B cell (primary cell): ENCODE data around the gene ZNF710. TPM values are rescaled to one million over a fixed set of nuclear protein-coding genes. Genes with fewer than 3 reads are reported as not detected.

Source experiments
- ATAC-seq: fragments of 200-7000 bp; cut with Tn5 transposase; one replicate; pipeline ENCODE4 v1.10.0; 2021; ENCODE audit warnings: low read depth, mild to moderate bottlenecking, moderate number of reproducible peaks, moderate library complexity
- CTCF ChIA-PET: fragments of 350-600 bp; sonication (Branson Sonifier 250); formaldehyde crosslinking; loops from one replicate; lab custom pipeline; 2021; ENCODE audit warnings: antibody characterized with exemption, inconsistent platforms; lab: Charles Lee
- POLR2A ChIA-PET: fragments of 350-600 bp; sonication (Branson Sonifier 250); formaldehyde crosslinking; loops from one replicate; lab custom pipeline; 2021; ENCODE audit warnings: antibody characterized with exemption; lab: Charles Lee
- DNase-seq: peaks from one replicate; pipeline ENCODE4 v3.0.0; 2013
- H2AFZ ChIP-seq: 2 replicates; pipeline ENCODE4 v1.6.1; 2012; ENCODE audit warnings: mild to moderate bottlenecking, low read depth, low read length; ENCODE audit not compliant: insufficient read depth, poor library complexity, severe bottlenecking
- H3K27ac ChIP-seq, 2 donors: 1 replicate in 1 of 2; 2 replicates in 1 of 2; pipeline ENCODE4 v1.5.1; 2012 to 2013; ENCODE audit warnings: low read length in 2 of 2, mild to moderate bottlenecking in 2 of 2, moderate library complexity in 1 of 2
- H3K27me3 ChIP-seq, 4 experiments: fragments of 200-600 bp in 1 of 4; sonication (generic) in 1 of 4; replicated peaks in 1 of 4; 1 replicate in 2 of 4; 2 replicates in 2 of 4; pipeline versions ENCODE4 v1.6.1 to v1.7.0; 2013 to 2016; ENCODE audit warnings: low read length in 3 of 4, mild to moderate bottlenecking in 2 of 4, mixed read lengths in 1 of 4, moderate library complexity in 1 of 4; ENCODE audit not compliant: insufficient read depth in 4 of 4, control insufficient read depth in 3 of 4; ENCODE audit errors: control extremely low read depth in 1 of 4
- H3K36me3 ChIP-seq, 2 experiments: replicated peaks in 1 of 2; 1 replicate in 1 of 2; 2 replicates in 1 of 2; pipeline versions ENCODE4 v1.6.1 to v1.7.1; 2013; ENCODE audit warnings: low read length in 1 of 2; ENCODE audit not compliant: insufficient read depth in 2 of 2, control insufficient read depth in 1 of 2; ENCODE audit errors: control extremely low read depth in 1 of 2, extremely low read depth in 1 of 2
- H3K4me1 ChIP-seq, 2 donors: fragments of 200-600 bp in 1 of 2; sonication (generic) in 1 of 2; 1 replicate in 1 of 2; 2 replicates in 1 of 2; pipeline versions ENCODE4 v1.5.1 to v1.6.1; 2013 to 2017; ENCODE audit warnings: low read length in 2 of 2; ENCODE audit not compliant: control insufficient read depth in 2 of 2, insufficient read depth in 2 of 2
- H3K4me2 ChIP-seq: replicated peaks from 2 replicates; pipeline ENCODE3; 2012; ENCODE audit warnings: mild to moderate bottlenecking, low read depth, low read length; ENCODE audit not compliant: poor library complexity, severe bottlenecking
- H3K4me3 ChIP-seq, 5 experiments: fragments of 200-600 bp in 1 of 5; sonication (generic) in 1 of 5; 1 replicate in 3 of 5; 2 replicates in 2 of 5; pipeline versions ENCODE4 v1.5.1 to v1.7.0; 2011 to 2016; ENCODE audit warnings: low read length in 4 of 5, mild to moderate bottlenecking in 4 of 5, low read depth in 2 of 5, control low read depth in 1 of 5, moderate library complexity in 1 of 5; ENCODE audit not compliant: insufficient read depth in 1 of 5; ENCODE audit errors: control extremely low read depth in 1 of 5, extremely low read depth in 1 of 5
- H3K79me2 ChIP-seq: fragments of 200-600 bp; sonication (generic); one replicate; pipeline ENCODE4 v1.6.0; 2016; ENCODE audit warnings: low read length; ENCODE audit not compliant: control insufficient read depth, insufficient read depth
- H3K9ac ChIP-seq: fragments of 200-600 bp; sonication (generic); 2 replicates; pipeline ENCODE4 v1.6.1; 2017; ENCODE audit warnings: mild to moderate bottlenecking, low read length, moderate library complexity
- H3K9me3 ChIP-seq, 3 donors: one replicate each; pipeline versions ENCODE4 v1.6.1 to v1.7.1; 2013; ENCODE audit warnings: low read length in 2 of 3; ENCODE audit not compliant: control insufficient read depth in 2 of 3, insufficient read depth in 1 of 3; ENCODE audit errors: control extremely low read depth in 1 of 3
- H4K20me1 ChIP-seq: 2 replicates; pipeline ENCODE4 v1.6.0; 2012; ENCODE audit warnings: mild to moderate bottlenecking, low read length; ENCODE audit not compliant: insufficient read depth, control insufficient read depth, poor library complexity, severe bottlenecking
- H3K27ac Mint-ChIP-seq: one replicate; pipeline ENCODE4 v1.8.0; 2021; ENCODE audit warnings: mixed read lengths
- H3K27me3 Mint-ChIP-seq: one replicate; pipeline ENCODE4 v1.8.0; 2021; ENCODE audit warnings: mixed read lengths
- H3K4me1 Mint-ChIP-seq: one replicate; pipeline ENCODE4 v1.8.0; 2021; ENCODE audit warnings: mixed read lengths
- H3K4me3 Mint-ChIP-seq: one replicate; pipeline ENCODE4 v1.8.0; 2021; ENCODE audit warnings: mixed read lengths
- H3K9me3 Mint-ChIP-seq: one replicate; pipeline ENCODE4 v1.8.0; 2022; ENCODE audit warnings: mixed read lengths; ENCODE audit not compliant: insufficient read depth
- CTCF ChIP-seq: fragments of 200-600 bp; IDR thresholded peaks from one replicate; pipeline ENCODE4 v1.8.0; 2022; ENCODE audit warnings: antibody characterized with exemption, mild to moderate bottlenecking
- EZH2 ChIP-seq: IDR thresholded peaks from 2 replicates; pipeline ENCODE4 v1.6.1; 2012; ENCODE audit warnings: borderline replicate concordance, low read depth, mild to moderate bottlenecking, moderate library complexity, low read length; ENCODE audit not compliant: insufficient read depth, poor library complexity, severe bottlenecking
- WGBS: methylation state at CpG from one replicate; pipeline ENCODE4 v1.1.5; 2013; ENCODE audit warnings: missing lambda C conversion rate; ENCODE audit not compliant: insufficient coverage; 5-methylcytosine and 5-hydroxymethylcytosine counted together
- intact Hi-C: fragments of 100-400 bp; cut with micrococcal nuclease; formaldehyde crosslinking; loops from one replicate; pipeline ENCODE4 v1.10.0; 2022
- polyA plus RNA-seq: library from polyadenylated mRNA; depleted of rRNA; stranded (reverse); fragments of >200 nt; gene quantifications from 2 replicates; pipeline ENCODE4 v1.2.3, GENCODE V29; 2012
- total RNA-seq, 2 donors: library from RNA; stranded (reverse); fragments of 120-200 nt in 1 of 2; gene quantifications; 1 replicate in 1 of 2; 2 replicates in 1 of 2; pipeline versions ENCODE4 v1.2.3 to v1.2.4, GENCODE V29; 2013 to 2022

The ZNF710 gene
- total and polyA plus RNA-seq, 2 donors (not counting 1 experiment from before 2014, with no cell fraction given) = 8.7 to 38.7 TPM

DNA sequence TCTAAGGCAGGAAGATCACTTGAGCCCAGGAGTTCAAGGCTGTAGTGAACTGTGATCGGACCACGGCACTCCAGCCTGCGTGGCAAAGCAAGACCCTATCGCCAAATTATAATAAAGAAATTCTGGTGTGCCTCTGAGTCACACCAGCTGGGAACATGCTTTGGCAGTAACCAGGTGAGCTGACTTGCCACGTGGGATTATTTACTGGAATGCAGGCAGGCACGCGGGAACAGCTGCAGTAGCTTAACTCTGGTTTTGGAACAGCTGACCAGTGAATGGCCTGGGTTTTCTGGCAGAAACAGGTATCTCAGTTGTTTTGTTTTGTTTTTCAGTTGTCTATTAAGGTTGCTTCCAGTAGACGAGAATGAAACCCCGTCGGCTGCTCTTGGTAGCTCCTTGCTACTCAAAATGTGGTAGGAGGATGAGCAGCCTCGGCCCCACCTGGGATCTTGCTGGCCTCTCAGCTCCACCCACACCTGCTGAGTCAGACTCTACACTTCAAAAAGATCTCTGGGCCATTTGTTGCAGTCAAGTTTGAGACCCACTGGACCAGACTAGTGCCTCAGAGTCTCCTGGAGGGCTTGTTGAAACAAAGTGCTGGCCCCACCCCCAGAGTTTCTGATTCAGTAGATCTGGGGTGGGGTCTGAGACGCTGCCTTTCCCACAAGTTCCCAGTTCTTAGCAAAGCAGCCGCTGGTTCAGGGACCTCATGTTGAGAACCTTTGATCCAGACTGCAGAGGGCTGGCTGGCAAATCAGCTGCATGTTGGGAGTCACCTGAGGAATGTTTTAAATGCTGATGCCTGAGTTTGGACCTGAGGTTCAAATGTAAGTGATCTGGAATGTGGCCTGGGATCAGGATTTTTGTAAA, 74.5 kb downstream of the ZNF710 start:
- Histone ChIP-seq H3K36me3 (peaks cover 0 to 38% of the 10 kb centered on the region in 2 experiments), H3K27me3 (no peaks in the 10 kb centered on the region), H3K9ac (no peak overlapping the region), H4K20me1 (peaks cover 8% of the 10 kb centered on the region), H3K79me2 (peaks cover 14% of the 10 kb centered on the region), H3K4me2 (no peak overlapping the region), H2AFZ (no peak overlapping the region), H3K9me3 (no peaks in the 10 kb centered on the region), H3K27ac (no peak overlapping the region), H3K4me1 (peaks cover 0 to 5% of the 10 kb centered on the region in 2 donors), H3K4me3 (no peak overlapping the region)
- H3K9me3 Mint-ChIP-seq = no peaks in the 10 kb centered on the region
- intact Hi-C loops = no loop called here
- no peak for TF ChIP-seq CTCF
- no peak for TF ChIP-seq EZH2
- DNase-seq (no peak), ATAC-seq (no peak)
- ChIA-PET POLR2A (interaction anchor here (0.7 kb wide), 2 partner anchors 150 to 187 kb away, joined by 3 to 6 read pairs; no protein-coding TSS in a partner anchor), CTCF (interaction anchor here (0.6 to 2.4 kb wide), 7 partner anchors 9 to 201 kb away, joined by 3 to 13 read pairs (median 4); no protein-coding TSS in a partner anchor)
- H3K4me3 Mint-ChIP-seq = no peak overlapping the region
- no peak overlapping the region for H3K27ac Mint-ChIP-seq
- peaks cover 4% of the 10 kb centered on the region for H3K4me1 Mint-ChIP-seq
- H3K27me3 Mint-ChIP-seq = no peaks in the 10 kb centered on the region
- 94% methylated on average over 13 of the region's 13 CpGs for WGBS

- intact Hi-C loops = no loop called here
- no peak overlapping the region for H3K27ac Mint-ChIP-seq
- Histone ChIP-seq H3K36me3 (peaks cover 0 to 47% of the 10 kb centered on the region in 2 experiments), H3K27me3 (no peaks in the 10 kb centered on the region), H3K4me1 (no peaks in the 10 kb centered on the region), H3K9ac (no peak overlapping the region), H3K4me3 (no peak overlapping the region), H3K9me3 (no peaks in the 10 kb centered on the region), H2AFZ (no peak overlapping the region), H3K79me2 (peaks cover 9% of the 10 kb centered on the region), H4K20me1 (peaks cover 8% of the 10 kb centered on the region), H3K27ac (no peak overlapping the region), H3K4me2 (no peak overlapping the region)
- H3K27me3 Mint-ChIP-seq = no peaks in the 10 kb centered on the region
- WGBS = 96% methylated on average over 3 of the region's 6 CpGs
- H3K4me1 Mint-ChIP-seq = no peaks in the 10 kb centered on the region
- ChIA-PET POLR2A (interaction anchor here (0.7 kb wide), 2 partner anchors 177 to 188 kb away, joined by 3 to 6 read pairs; no protein-coding TSS in a partner anchor), CTCF (interaction anchor here (0.8 to 2.4 kb wide), 4 partner anchors 17 to 186 kb away, joined by 3 to 13 read pairs (median 3); no protein-coding TSS in a partner anchor)
- H3K9me3 Mint-ChIP-seq = no peaks in the 10 kb centered on the region
- ATAC-seq (no peak), DNase-seq (no peak)
- H3K4me3 Mint-ChIP-seq = no peak overlapping the region
- TF ChIP-seq CTCF (no peak), EZH2 (no peak)
Observed at GRCh38 chr15:90076716-90077115, 75.6 kb downstream of the ZNF710 start.
